GM12873 (cell line): ENCODE measurements around the gene HENMT1.

ENCODE experiments used
- CTCF ChIP-seq: IDR thresholded peaks from 2 replicates; pipeline ENCODE4 v1.5.1; 2012; ENCODE audit warnings: low read depth, mild to moderate bottlenecking, moderate library complexity, low read length, control low read depth; ENCODE audit not compliant: insufficient read depth; ENCODE audit errors: missing control alignments

Gene HENMT1

GRCh38 chr1:108646265-108646647 lies 14.6 kb downstream of the HENMT1 start:
- TF ChIP-seq CTCF = no peak

- no peak for TF ChIP-seq CTCF
These were observed 15.2 kb downstream of the HENMT1 start for GRCh38 chr1:108645564-108646184.

DNA sequence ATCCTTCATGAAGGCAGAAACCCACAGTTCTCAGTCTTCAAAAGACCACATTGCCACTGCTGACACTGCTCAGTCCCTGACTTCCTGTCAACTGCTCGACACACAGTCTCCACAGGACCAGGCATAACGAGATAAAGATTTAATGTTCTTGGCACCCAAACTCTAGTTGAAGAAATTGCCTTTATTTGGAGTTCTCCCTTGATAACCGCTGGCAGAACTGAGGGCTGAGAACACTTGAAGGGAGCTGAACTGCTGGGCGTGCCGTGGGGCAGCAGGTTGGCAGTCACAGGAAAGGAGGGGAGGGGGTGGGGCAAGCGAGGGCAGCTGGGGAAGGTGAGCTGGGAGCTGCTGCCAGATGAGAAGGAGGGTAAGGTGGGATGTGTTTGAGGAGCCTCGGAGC lies 15.9 kb downstream of the HENMT1 start:
- no peak for TF ChIP-seq CTCF

DNA sequence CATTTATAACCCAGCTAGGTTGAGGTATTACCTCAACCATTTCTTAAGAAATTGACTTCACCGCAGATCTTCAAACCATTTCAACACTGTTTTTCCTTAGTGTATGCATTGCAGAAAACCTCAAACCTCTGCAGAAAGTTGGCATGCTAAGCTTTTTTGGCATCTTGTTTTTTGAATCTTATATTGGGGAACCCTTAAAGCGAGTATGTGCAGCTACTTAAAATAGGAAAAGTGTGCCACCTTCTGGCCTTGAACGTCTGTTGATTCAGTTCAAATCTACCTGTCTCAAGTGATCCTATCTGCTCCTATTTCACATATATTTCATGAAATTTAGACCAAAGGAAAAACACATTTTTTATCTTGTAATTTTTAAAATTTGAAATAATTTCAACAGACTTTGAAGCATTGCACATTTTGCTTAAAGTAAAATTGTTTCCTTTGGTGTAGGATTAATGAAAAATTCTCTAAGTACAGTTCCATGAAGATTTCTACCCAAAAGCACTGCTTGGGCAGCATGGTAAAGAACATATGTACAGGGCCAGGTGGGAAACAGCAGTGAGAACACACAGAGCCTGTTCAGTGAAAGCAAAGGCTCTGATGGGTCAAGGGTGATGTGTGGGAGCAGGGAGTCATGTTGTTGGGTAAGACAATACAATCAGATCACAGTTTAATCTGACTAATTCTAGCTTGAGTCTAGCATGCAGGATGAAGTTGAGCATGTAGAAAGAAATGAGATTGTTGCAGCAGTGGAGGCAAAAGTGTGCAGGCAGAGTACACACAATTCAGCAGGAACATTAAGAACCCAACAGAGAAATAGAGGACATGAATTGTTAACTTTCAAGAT lies 17.2 kb downstream of the HENMT1 start:
- TF ChIP-seq CTCF = peak; percentile 52

- no peak for TF ChIP-seq CTCF
These were observed 20.9 kb downstream of the HENMT1 start for GRCh38 chr1:108639899-108640560.

GRCh38 chr1:108636876-108637275 lies 24.0 kb downstream of the HENMT1 start:
- TF ChIP-seq CTCF = no peak

DNA sequence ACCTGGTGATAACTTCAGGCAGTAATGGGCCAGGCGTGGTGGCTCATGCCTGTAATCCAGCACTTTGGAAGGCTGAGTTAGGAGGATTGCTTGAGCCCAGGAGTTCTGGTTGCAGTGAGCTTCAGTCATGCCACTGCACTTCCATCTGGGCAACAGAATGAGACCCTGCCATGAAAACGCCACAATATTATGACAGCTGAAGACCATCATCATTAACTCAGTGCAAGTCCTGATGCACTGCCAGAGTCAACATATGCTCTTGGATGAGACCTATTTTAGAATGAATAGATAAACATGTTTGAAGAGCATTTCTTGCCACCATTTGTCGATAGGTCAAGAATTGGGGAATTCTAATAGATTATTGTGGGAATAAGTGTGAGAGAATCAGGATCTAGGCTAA lies 26.4 kb downstream of the HENMT1 start:
- TF ChIP-seq CTCF = no peak
